Measurements from ENCODE around the gene ANP32E. TPM values are rescaled to one million over a fixed set of nuclear protein-coding genes. Genes with fewer than 3 reads are reported as not detected.
"Not testable (repeated sequence)": the region's sequence is repeated elsewhere in the genome, so short reads cannot be mapped to it uniquely, and the experiment has no call there.

The ANP32E gene
- total and polyA plus RNA-seq, 2 experiments from 2014 or later: 20.0 to 26.1 TPM

- TF ChIP-seq CTCF (IDR thresholded peaks at IDR 0.05; ENCODE audit: poor library complexity) (no peak), EZH2phosphoT487 (IDR thresholded peaks at IDR 0.05; ENCODE audit: low read depth, severe bottlenecking, unreplicated experiment) (no peak), EZH2 (IDR thresholded peaks at IDR 0.05; ENCODE audit: borderline replicate concordance) (no peak)
- Histone ChIP-seq H3K9me2 (replicated peaks; ENCODE audit: insufficient read depth) (no peaks in the 10 kb centered on the region), H3K4me3 (no peak overlapping the region), H2AFZ (no peak overlapping the region), H4K20me1 (ENCODE audit: insufficient read depth, poor library complexity, severe bottlenecking) (no peaks in the 10 kb centered on the region), H3K36me3 (replicated peaks; ENCODE audit: insufficient read depth, low read depth) (no peaks in the 10 kb centered on the region), H3K4me2 (no peak overlapping the region), H3K4me1 (ENCODE audit: insufficient read depth) (peaks cover 4% of the 10 kb centered on the region), H3K79me2 (no peaks in the 10 kb centered on the region), H3K9me3 (ENCODE audit: low read depth) (no peaks in the 10 kb centered on the region), H3K27me3 (no peaks in the 10 kb centered on the region), H3K27ac (no peak overlapping the region)
- 97% methylated on average over 9 of the region's 9 CpGs for WGBS (ENCODE audit: low lambda C conversion rate, missing lambda C conversion rate)
- DNase-seq (ENCODE audit: low spot score): no peak
Observed at GRCh38 chr1:150212070-150212469, 23.8 kb downstream of the ANP32E start.

GRCh38 chr1:150210706-150211105, 25.2 kb downstream of the ANP32E start:
- H3K4me2 ChIP-seq: no peak overlapping the region
- H3K9me3 ChIP-seq (ENCODE audit: low read depth): no peaks in the 10 kb centered on the region
- no peaks in the 10 kb centered on the region for H3K27me3 ChIP-seq
- WGBS (ENCODE audit: low lambda C conversion rate, missing lambda C conversion rate): 93% methylated on average over 4 of the region's 4 CpGs
- no peak overlapping the region for H3K27ac ChIP-seq
- no peaks in the 10 kb centered on the region for H3K36me3 ChIP-seq (replicated peaks; ENCODE audit: insufficient read depth, low read depth)
- H3K4me1 ChIP-seq (ENCODE audit: insufficient read depth): peaks cover 4% of the 10 kb centered on the region
- no peak overlapping the region for H3K4me3 ChIP-seq
- no peaks in the 10 kb centered on the region for H3K9me2 ChIP-seq (replicated peaks; ENCODE audit: insufficient read depth)
- TF ChIP-seq EZH2 (IDR thresholded peaks at IDR 0.05; ENCODE audit: borderline replicate concordance) (no peak), CTCF (IDR thresholded peaks at IDR 0.05; ENCODE audit: poor library complexity) (no peak), EZH2phosphoT487 (IDR thresholded peaks at IDR 0.05; ENCODE audit: low read depth, severe bottlenecking, unreplicated experiment) (no peak)
- no peaks in the 10 kb centered on the region for H4K20me1 ChIP-seq (ENCODE audit: insufficient read depth, poor library complexity, severe bottlenecking)
- no peak for DNase-seq (ENCODE audit: low spot score)
- no peak overlapping the region for H2AFZ ChIP-seq
- H3K79me2 ChIP-seq: no peaks in the 10 kb centered on the region

- Histone ChIP-seq H3K9me2 (replicated peaks; ENCODE audit: insufficient read depth) (no peaks in the 10 kb centered on the region), H3K27me3 (no peaks in the 10 kb centered on the region), H3K36me3 (replicated peaks; ENCODE audit: insufficient read depth, low read depth) (no peaks in the 10 kb centered on the region), H3K4me2 (no peak overlapping the region), H3K4me3 (no peak overlapping the region), H3K27ac (no peak overlapping the region), H3K4me1 (ENCODE audit: insufficient read depth) (peaks cover 4% of the 10 kb centered on the region), H2AFZ (no peak overlapping the region), H4K20me1 (ENCODE audit: insufficient read depth, poor library complexity, severe bottlenecking) (no peaks in the 10 kb centered on the region), H3K9me3 (ENCODE audit: low read depth) (no peaks in the 10 kb centered on the region), H3K79me2 (no peaks in the 10 kb centered on the region)
- 93% methylated on average over 4 of the region's 4 CpGs for WGBS (ENCODE audit: low lambda C conversion rate, missing lambda C conversion rate)
- TF ChIP-seq EZH2 (IDR thresholded peaks at IDR 0.05; ENCODE audit: borderline replicate concordance) (no peak), EZH2phosphoT487 (IDR thresholded peaks at IDR 0.05; ENCODE audit: low read depth, severe bottlenecking, unreplicated experiment) (no peak), CTCF (IDR thresholded peaks at IDR 0.05; ENCODE audit: poor library complexity) (no peak)
- DNase-seq (ENCODE audit: low spot score): no peak
Observed at GRCh38 chr1:150210091-150210490, 25.8 kb downstream of the ANP32E start.

GRCh38 chr1:150208460-150208859, 27.5 kb downstream of the ANP32E start:
- DNase-seq (ENCODE audit: low spot score); H4K20me1 ChIP-seq (ENCODE audit: insufficient read depth, poor library complexity, severe bottlenecking); H2AFZ ChIP-seq; H3K4me2 ChIP-seq; H3K9me3 ChIP-seq (ENCODE audit: low read depth); H3K27ac ChIP-seq; H3K36me3 ChIP-seq (replicated peaks; ENCODE audit: insufficient read depth, low read depth); H3K9me2 ChIP-seq (replicated peaks; ENCODE audit: insufficient read depth); H3K27me3 ChIP-seq; H3K4me3 ChIP-seq; H3K4me1 ChIP-seq (ENCODE audit: insufficient read depth); H3K79me2 ChIP-seq: not testable (repeated sequence)
- 91% methylated on average over 6 of the region's 6 CpGs for WGBS (ENCODE audit: low lambda C conversion rate, missing lambda C conversion rate)

All from hepatocyte (in vitro differentiated cells).